ENCODE data around the gene CCDC191.

- TF ChIP-seq POLR2A (IDR thresholded peaks at IDR 0.05), result no peak
- TF ChIP-seq, protein P1, sequence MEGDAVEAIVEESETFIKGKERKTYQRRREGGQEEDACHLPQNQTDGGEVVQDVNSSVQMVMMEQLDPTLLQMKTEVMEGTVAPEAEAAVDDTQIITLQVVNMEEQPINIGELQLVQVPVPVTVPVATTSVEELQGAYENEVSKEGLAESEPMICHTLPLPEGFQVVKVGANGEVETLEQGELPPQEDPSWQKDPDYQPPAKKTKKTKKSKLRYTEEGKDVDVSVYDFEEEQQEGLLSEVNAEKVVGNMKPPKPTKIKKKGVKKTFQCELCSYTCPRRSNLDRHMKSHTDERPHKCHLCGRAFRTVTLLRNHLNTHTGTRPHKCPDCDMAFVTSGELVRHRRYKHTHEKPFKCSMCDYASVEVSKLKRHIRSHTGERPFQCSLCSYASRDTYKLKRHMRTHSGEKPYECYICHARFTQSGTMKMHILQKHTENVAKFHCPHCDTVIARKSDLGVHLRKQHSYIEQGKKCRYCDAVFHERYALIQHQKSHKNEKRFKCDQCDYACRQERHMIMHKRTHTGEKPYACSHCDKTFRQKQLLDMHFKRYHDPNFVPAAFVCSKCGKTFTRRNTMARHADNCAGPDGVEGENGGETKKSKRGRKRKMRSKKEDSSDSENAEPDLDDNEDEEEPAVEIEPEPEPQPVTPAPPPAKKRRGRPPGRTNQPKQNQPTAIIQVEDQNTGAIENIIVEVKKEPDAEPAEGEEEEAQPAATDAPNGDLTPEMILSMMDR (IDR thresholded peaks at IDR 0.05), result no peak
Observed at GRCh38 chr3:113979916-113980315, 76.4 kb downstream of the CCDC191 start.
